SK-N-SH treated with all-trans-retinoic acid at 6 μM for 48 hours (cell line): ENCODE measurements around the gene ARHGEF7.

Experiments used
- ATAC-seq: fragments of 200-7000 bp; cut with Tn5 transposase; 3 replicates; pipeline ENCODE4 v1.9.1; 2020; ENCODE audit warnings: mild to moderate bottlenecking, moderate library complexity
- ARNTL ChIP-seq: fragments of 450-650 bp; formaldehyde crosslinking; IDR thresholded peaks from 2 replicates; pipeline ENCODE4 v1.5.0; 2020; ENCODE audit warnings: low read depth, mild to moderate bottlenecking, moderate library complexity, borderline replicate concordance
- BACH2 ChIP-seq: fragments of 250-450 bp; sonication (Bioruptor Pico); IDR thresholded peaks from 2 replicates; pipeline ENCODE4 v1.9.0; 2021; ENCODE audit warnings: mild to moderate bottlenecking, borderline replicate concordance
- CREB5 ChIP-seq: fragments of 250-450 bp; sonication (Bioruptor Pico); IDR thresholded peaks from 2 replicates; pipeline ENCODE4 v1.5.1; 2020; ENCODE audit warnings: low read depth, mild to moderate bottlenecking, moderate library complexity
- CSDC2 ChIP-seq: fragments of 250-450 bp; sonication (Bioruptor Pico); IDR thresholded peaks from 2 replicates; pipeline ENCODE4 v1.5.0; 2020; ENCODE audit warnings: mild to moderate bottlenecking, moderate library complexity
- GLIS3 ChIP-seq: fragments of 250-450 bp; sonication (Bioruptor Pico); IDR thresholded peaks from 2 replicates; pipeline ENCODE4 v1.5.0; 2020; ENCODE audit warnings: mild to moderate bottlenecking, moderate library complexity
- ISL1 ChIP-seq: fragments of 250-450 bp; sonication (Bioruptor Pico); IDR thresholded peaks from 2 replicates; pipeline ENCODE4 v2.1.2; 2022; ENCODE audit warnings: mild to moderate bottlenecking, moderate library complexity
- POU6F1 ChIP-seq: fragments of 250-450 bp; sonication (Bioruptor Pico); IDR thresholded peaks from 2 replicates; pipeline ENCODE4 v1.8.0; 2021; ENCODE audit warnings: low read depth, mild to moderate bottlenecking, moderate library complexity, borderline replicate concordance
- PPARA ChIP-seq: fragments of 250-450 bp; sonication (Bioruptor Pico); IDR thresholded peaks from 2 replicates; pipeline ENCODE4 v1.5.0; 2020; ENCODE audit warnings: mild to moderate bottlenecking, borderline replicate concordance
- RARB ChIP-seq: fragments of 250-450 bp; sonication (Bioruptor Pico); IDR thresholded peaks from 2 replicates; pipeline ENCODE4 v1.8.0; 2021; ENCODE audit warnings: mild to moderate bottlenecking, moderate library complexity
- SNAI2 ChIP-seq: fragments of 250-450 bp; sonication (Bioruptor Pico); IDR thresholded peaks from 2 replicates; pipeline ENCODE4 v1.5.0; 2020; ENCODE audit warnings: mild to moderate bottlenecking, moderate library complexity
- TCF4 ChIP-seq: fragments of 250-450 bp; sonication (Bioruptor Pico); IDR thresholded peaks from 2 replicates; pipeline ENCODE4 v1.8.0; 2021; ENCODE audit warnings: mild to moderate bottlenecking, moderate library complexity, borderline replicate concordance
- TOX ChIP-seq: fragments of 250-450 bp; sonication (Bioruptor Pico); IDR thresholded peaks from 2 replicates; pipeline ENCODE4 v1.8.0; 2021; ENCODE audit warnings: mild to moderate bottlenecking, moderate library complexity, borderline replicate concordance
- ZC3H10 ChIP-seq: fragments of 250-450 bp; sonication (Bioruptor Pico); IDR thresholded peaks from 2 replicates; pipeline ENCODE4 v1.5.1; 2021; ENCODE audit warnings: mild to moderate bottlenecking, moderate library complexity
- ZNF565 ChIP-seq: fragments of 450-650 bp; formaldehyde crosslinking; conservative IDR thresholded peaks from 2 replicates; pipeline ENCODE4 v1.5.0; 2020; ENCODE audit warnings: low read depth, mild to moderate bottlenecking, moderate library complexity
- ZNF70 ChIP-seq: fragments of 450-650 bp; formaldehyde crosslinking; IDR thresholded peaks from 2 replicates; pipeline ENCODE4 v1.5.0; 2020; ENCODE audit warnings: mild to moderate bottlenecking, moderate library complexity
- ZNF8 ChIP-seq: fragments of 450-650 bp; formaldehyde crosslinking; IDR thresholded peaks from 2 replicates; pipeline ENCODE4 v1.5.0; 2020; ENCODE audit warnings: mild to moderate bottlenecking, moderate library complexity
- TF ChIP-seq, protein P1 (sequence below): fragments of 250-450 bp; sonication (Bioruptor Pico); IDR thresholded peaks from 2 replicates; pipeline ENCODE4 v1.5.1; 2021; ENCODE audit warnings: mild to moderate bottlenecking, moderate library complexity
- TF ChIP-seq, protein P2 (sequence below): fragments of 250-450 bp; sonication (Bioruptor Pico); IDR thresholded peaks from 2 replicates; pipeline ENCODE4 v1.8.0; 2020; ENCODE audit warnings: mild to moderate bottlenecking, moderate library complexity, borderline replicate concordance
- TF ChIP-seq, protein P3 (sequence below): fragments of 250-450 bp; sonication (Bioruptor Pico); IDR thresholded peaks from 2 replicates; pipeline ENCODE4 v1.5.0; 2020; ENCODE audit warnings: mild to moderate bottlenecking, moderate library complexity

The ARHGEF7 gene

GRCh38 chr13:111335298-111335697 lies 220.2 kb downstream of the ARHGEF7 start:
- TF ChIP-seq CREB5 (CRISPR knock-in tag) = no peak
- no peak for TF ChIP-seq ZNF565 (CRISPR knock-in tag)
- no peak for ATAC-seq

GRCh38 chr13:111336666-111337065 lies 221.6 kb downstream of the ARHGEF7 start:
- TF ChIP-seq BACH2 (CRISPR knock-in tag) = no peak
- TF ChIP-seq TOX (CRISPR knock-in tag) = no peak
- no peak for TF ChIP-seq POU6F1 (CRISPR knock-in tag)
- TF ChIP-seq, all 23 proteins: peak for 0
- no peak for ATAC-seq

- TF ChIP-seq, protein P1, sequence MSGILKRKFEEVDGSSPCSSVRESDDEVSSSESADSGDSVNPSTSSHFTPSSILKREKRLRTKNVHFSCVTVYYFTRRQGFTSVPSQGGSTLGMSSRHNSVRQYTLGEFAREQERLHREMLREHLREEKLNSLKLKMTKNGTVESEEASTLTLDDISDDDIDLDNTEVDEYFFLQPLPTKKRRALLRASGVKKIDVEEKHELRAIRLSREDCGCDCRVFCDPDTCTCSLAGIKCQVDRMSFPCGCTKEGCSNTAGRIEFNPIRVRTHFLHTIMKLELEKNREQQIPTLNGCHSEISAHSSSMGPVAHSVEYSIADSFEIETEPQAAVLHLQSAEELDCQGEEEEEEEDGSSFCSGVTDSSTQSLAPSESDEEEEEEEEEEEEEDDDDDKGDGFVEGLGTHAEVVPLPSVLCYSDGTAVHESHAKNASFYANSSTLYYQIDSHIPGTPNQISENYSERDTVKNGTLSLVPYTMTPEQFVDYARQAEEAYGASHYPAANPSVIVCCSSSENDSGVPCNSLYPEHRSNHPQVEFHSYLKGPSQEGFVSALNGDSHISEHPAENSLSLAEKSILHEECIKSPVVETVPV (CRISPR knock-in tag) = no peak
- TF ChIP-seq SNAI2 (CRISPR knock-in tag) = no peak
- no peak for TF ChIP-seq ZNF70
- TF ChIP-seq ZC3H10 = no peak
- no peak for ATAC-seq
Measured at GRCh38 chr13:111337206-111337605, 222.1 kb downstream of the ARHGEF7 start.

- TF ChIP-seq RARB (CRISPR knock-in tag) = no peak
- no peak for TF ChIP-seq ZNF8 (CRISPR knock-in tag)
- TF ChIP-seq ARNTL (CRISPR knock-in tag) = no peak
- TF ChIP-seq, protein P2, sequence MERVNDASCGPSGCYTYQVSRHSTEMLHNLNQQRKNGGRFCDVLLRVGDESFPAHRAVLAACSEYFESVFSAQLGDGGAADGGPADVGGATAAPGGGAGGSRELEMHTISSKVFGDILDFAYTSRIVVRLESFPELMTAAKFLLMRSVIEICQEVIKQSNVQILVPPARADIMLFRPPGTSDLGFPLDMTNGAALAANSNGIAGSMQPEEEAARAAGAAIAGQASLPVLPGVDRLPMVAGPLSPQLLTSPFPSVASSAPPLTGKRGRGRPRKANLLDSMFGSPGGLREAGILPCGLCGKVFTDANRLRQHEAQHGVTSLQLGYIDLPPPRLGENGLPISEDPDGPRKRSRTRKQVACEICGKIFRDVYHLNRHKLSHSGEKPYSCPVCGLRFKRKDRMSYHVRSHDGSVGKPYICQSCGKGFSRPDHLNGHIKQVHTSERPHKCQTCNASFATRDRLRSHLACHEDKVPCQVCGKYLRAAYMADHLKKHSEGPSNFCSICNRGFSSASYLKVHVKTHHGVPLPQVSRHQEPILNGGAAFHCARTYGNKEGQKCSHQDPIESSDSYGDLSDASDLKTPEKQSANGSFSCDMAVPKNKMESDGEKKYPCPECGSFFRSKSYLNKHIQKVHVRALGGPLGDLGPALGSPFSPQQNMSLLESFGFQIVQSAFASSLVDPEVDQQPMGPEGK = no peak
- no peak for TF ChIP-seq SNAI2 (CRISPR knock-in tag)
- TF ChIP-seq PPARA (CRISPR knock-in tag) = no peak
- TF ChIP-seq ZNF565 (CRISPR knock-in tag) = no peak
- TF ChIP-seq, protein P3, sequence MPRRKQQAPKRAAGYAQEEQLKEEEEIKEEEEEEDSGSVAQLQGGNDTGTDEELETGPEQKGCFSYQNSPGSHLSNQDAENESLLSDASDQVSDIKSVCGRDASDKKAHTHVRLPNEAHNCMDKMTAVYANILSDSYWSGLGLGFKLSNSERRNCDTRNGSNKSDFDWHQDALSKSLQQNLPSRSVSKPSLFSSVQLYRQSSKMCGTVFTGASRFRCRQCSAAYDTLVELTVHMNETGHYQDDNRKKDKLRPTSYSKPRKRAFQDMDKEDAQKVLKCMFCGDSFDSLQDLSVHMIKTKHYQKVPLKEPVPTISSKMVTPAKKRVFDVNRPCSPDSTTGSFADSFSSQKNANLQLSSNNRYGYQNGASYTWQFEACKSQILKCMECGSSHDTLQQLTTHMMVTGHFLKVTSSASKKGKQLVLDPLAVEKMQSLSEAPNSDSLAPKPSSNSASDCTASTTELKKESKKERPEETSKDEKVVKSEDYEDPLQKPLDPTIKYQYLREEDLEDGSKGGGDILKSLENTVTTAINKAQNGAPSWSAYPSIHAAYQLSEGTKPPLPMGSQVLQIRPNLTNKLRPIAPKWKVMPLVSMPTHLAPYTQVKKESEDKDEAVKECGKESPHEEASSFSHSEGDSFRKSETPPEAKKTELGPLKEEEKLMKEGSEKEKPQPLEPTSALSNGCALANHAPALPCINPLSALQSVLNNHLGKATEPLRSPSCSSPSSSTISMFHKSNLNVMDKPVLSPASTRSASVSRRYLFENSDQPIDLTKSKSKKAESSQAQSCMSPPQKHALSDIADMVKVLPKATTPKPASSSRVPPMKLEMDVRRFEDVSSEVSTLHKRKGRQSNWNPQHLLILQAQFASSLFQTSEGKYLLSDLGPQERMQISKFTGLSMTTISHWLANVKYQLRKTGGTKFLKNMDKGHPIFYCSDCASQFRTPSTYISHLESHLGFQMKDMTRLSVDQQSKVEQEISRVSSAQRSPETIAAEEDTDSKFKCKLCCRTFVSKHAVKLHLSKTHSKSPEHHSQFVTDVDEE = no peak
- TF ChIP-seq ISL1 (CRISPR knock-in tag) = no peak
- TF ChIP-seq TOX (CRISPR knock-in tag) = no peak
- TF ChIP-seq CSDC2 (CRISPR knock-in tag) = no peak
- TF ChIP-seq GLIS3 (CRISPR knock-in tag) = no peak
- TF ChIP-seq, protein P1 (CRISPR knock-in tag) = no peak
- TF ChIP-seq TCF4 = no peak
- no peak for TF ChIP-seq POU6F1 (CRISPR knock-in tag)
- TF ChIP-seq ZC3H10 = no peak
- TF ChIP-seq BACH2 (CRISPR knock-in tag) = no peak
- no peak for ATAC-seq
Measured at GRCh38 chr13:111337741-111338140, 222.6 kb downstream of the ARHGEF7 start.
